K562 (cell line): ENCODE measurements around the gene ZDHHC18. TPM values are rescaled to one million over a fixed set of nuclear protein-coding genes. Genes with fewer than 3 reads are reported as not detected.

Experiments
- CBX1 ChIP-seq: sonication (generic); IDR thresholded peaks from 2 replicates; pipeline ENCODE4 v1.6.1; 2016; ENCODE audit warnings: antibody characterized with exemption, low read depth, mild to moderate bottlenecking
- EP400 ChIP-seq: fragments of 450-650 bp; IDR thresholded peaks from 2 replicates; pipeline ENCODE4 v1.6.1; 2017; ENCODE audit warnings: antibody characterized with exemption, mild to moderate bottlenecking, moderate library complexity
- KAT7 ChIP-seq: sonication (generic); formaldehyde crosslinking; IDR thresholded peaks from 2 replicates; pipeline ENCODE4 v1.8.0; 2022; ENCODE audit warnings: missing genetic modification reagents, mild to moderate bottlenecking, borderline replicate concordance
- NCOR1 ChIP-seq: fragments of 450-650 bp; IDR thresholded peaks from 2 replicates; pipeline ENCODE4 v1.6.1; 2016; ENCODE audit warnings: mild to moderate bottlenecking, moderate library complexity
- NFIC ChIP-seq: fragments of 450-650 bp; IDR thresholded peaks from 2 replicates; pipeline ENCODE4 v1.6.1; 2017; ENCODE audit warnings: mild to moderate bottlenecking, inconsistent platforms
- PATZ1 ChIP-seq: fragments of 250-450 bp; sonication (Bioruptor Pico); IDR thresholded peaks from 2 replicates; pipeline ENCODE4 v1.5.0; 2020; ENCODE audit warnings: mild to moderate bottlenecking, borderline replicate concordance
- RREB1 ChIP-seq: fragments of 250-450 bp; sonication (Bioruptor Pico); IDR thresholded peaks from 2 replicates; pipeline ENCODE4 v1.4.0; 2020
- SAFB ChIP-seq: fragments of 200-400 bp; formaldehyde crosslinking; IDR thresholded peaks from 2 replicates; pipeline ENCODE4 v1.6.1; 2017; ENCODE audit warnings: low read depth, low read length, borderline replicate concordance
- SMAD1 ChIP-seq: fragments of 150-350 bp; IDR thresholded peaks from 2 replicates; pipeline ENCODE4 v1.6.1; 2014; ENCODE audit warnings: low read length, low read depth; ENCODE audit not compliant: partially characterized antibody
- SMARCA4 ChIP-seq: fragments of 450-650 bp; IDR thresholded peaks from 2 replicates; pipeline ENCODE4 v1.6.1; 2016
- TBP ChIP-seq: optimal IDR thresholded peaks from 2 replicates; pipeline ENCODE3; 2011; ENCODE audit warnings: low read depth, low read length, improper control_type of control experiment
- TSHZ1 ChIP-seq: fragments of 250-450 bp; sonication (Bioruptor Pico); IDR thresholded peaks from 2 replicates; pipeline ENCODE4 v1.4.0; 2020; ENCODE audit warnings: mild to moderate bottlenecking, moderate library complexity
- ZBTB9 ChIP-seq: fragments of 450-650 bp; formaldehyde crosslinking; IDR thresholded peaks from 2 replicates; pipeline ENCODE4 v1.4.0; 2020; ENCODE audit warnings: mild to moderate bottlenecking, moderate library complexity
- ZNF280B ChIP-seq: fragments of 250-450 bp; sonication (Bioruptor Pico); IDR thresholded peaks from 2 replicates; pipeline ENCODE4 v1.5.1; 2021; ENCODE audit warnings: mild to moderate bottlenecking
- ZSCAN29 ChIP-seq: fragments of 450-650 bp; IDR thresholded peaks from 2 replicates; pipeline ENCODE4 v1.6.1; 2017
- polyA plus RNA-seq, 8 experiments: library from polyadenylated mRNA; depleted of rRNA in 4 of 8; stranded (reverse) in 5 of 8; unstranded in 3 of 8; fragments of >200 nt; fragmentation: Nextera tagmentation in 2 of 8; fragmentation: Illumina TruSeq in 1 of 8; extraction: Ambion mirVana in 2 of 8; extraction: Trizol in 1 of 8; gene quantifications; 2 replicates each; pipeline versions ENCODE4 v1.2.1 to v1.2.3, GENCODE V29; 2011 to 2014; ENCODE audit warnings: inconsistent platforms in 1 of 8, missing spikeins in 1 of 8
- total RNA-seq, 7 experiments: library from RNA; depleted of rRNA in 6 of 7; stranded (reverse); fragments of >200 nt in 6 of 7; fragmentation: Illumina TruSeq in 2 of 7; extraction: Trizol in 2 of 7; gene quantifications; 2 replicates each; pipeline versions ENCODE4 v1.2.1 to v1.2.3, GENCODE V29; 2011 to 2021; ENCODE audit warnings: low replicate concordance in 1 of 7

The ZDHHC18 gene
- total and polyA plus RNA-seq, 9 of the 15 experiments (the other 6 are each of a cell fraction or from before 2014, with no cell fraction given) = 0.42 to 35.6 (median 15.8) TPM

GRCh38 chr1:26791626-26792025, 34.9 kb upstream of the ZDHHC18 start (continued):
- peak; percentile 76 for TF ChIP-seq ZBTB9
- peak; percentile 95 for TF ChIP-seq SMARCA4
- no peak for TF ChIP-seq ZNF280B
- TF ChIP-seq CBX1 = no peak
- no peak for TF ChIP-seq TSHZ1 (CRISPR knock-in tag)
- TF ChIP-seq ZSCAN29 = no peak
- TF ChIP-seq EP400 = peak; percentile 62; the same call in 1 of the 2 replicates
- TF ChIP-seq RREB1 (CRISPR knock-in tag) = no peak
- peak; percentile 65 for TF ChIP-seq SMAD1
- TF ChIP-seq TBP = peak; percentile 20
- peak; percentile 94 for TF ChIP-seq NFIC
- peak; percentile 97 for TF ChIP-seq NCOR1
- peak; percentile 47; the same call in 1 of the 2 replicates for TF ChIP-seq KAT7
- no peak for TF ChIP-seq PATZ1 (CRISPR knock-in tag)
- no peak for TF ChIP-seq SAFB
